Activated T-cell treated with anti-CD3 and anti-CD28 coated beads for 4 hours (primary cell): ENCODE results near the gene TMEM233.

ENCODE experiments used
- DNase-seq: peaks from one replicate; pipeline ENCODE4 v3.0.0-alpha.2; 2020

The TMEM233 gene

GRCh38 chr12:119593578-119594398, at the start of gene TMEM233:
Gene TMEM233 (plus strand): TSS chr12:119593774. CDS start chr12:119593849, 75 bp downstream.
- DNase-seq: no peak

- peak; percentile 46 for DNase-seq
Measured at GRCh38 chr12:119544765-119545625, 48.6 kb upstream of the TMEM233 start.

- no peak for DNase-seq
Measured at GRCh38 chr12:119546340-119546739, 47.2 kb upstream of the TMEM233 start.

GRCh38 chr12:119547001-119547400, 46.6 kb upstream of the TMEM233 start:
- DNase-seq: no peak

GRCh38 chr12:119556854-119557253, 36.7 kb upstream of the TMEM233 start:
- DNase-seq: no peak

GRCh38 chr12:119565404-119565803, 28.2 kb upstream of the TMEM233 start:
- no peak for DNase-seq

GRCh38 chr12:119570771-119571170, 22.8 kb upstream of the TMEM233 start:
- DNase-seq: no peak

- no peak for DNase-seq
Measured at GRCh38 chr12:119573086-119573485, 20.5 kb upstream of the TMEM233 start.

- DNase-seq: no peak
Measured at GRCh38 chr12:119574255-119574654, 19.3 kb upstream of the TMEM233 start.

- DNase-seq: no peak
Measured at GRCh38 chr12:119576118-119576810, 17.3 kb upstream of the TMEM233 start.

- no peak for DNase-seq
Measured at GRCh38 chr12:119576915-119577314, 16.7 kb upstream of the TMEM233 start.

GRCh38 chr12:119578112-119578511, 15.5 kb upstream of the TMEM233 start:
- no peak for DNase-seq

- no peak for DNase-seq
Measured at GRCh38 chr12:119589097-119589496, 4.5 kb upstream of the TMEM233 start.

- no peak for DNase-seq
Measured at GRCh38 chr12:119589634-119590033, 3.9 kb upstream of the TMEM233 start.

- DNase-seq: no peak
Measured at GRCh38 chr12:119592232-119592631, 1.3 kb upstream of the TMEM233 start.

- no peak for DNase-seq
Measured at GRCh38 chr12:119594399-119594730, 791 bp downstream of the TMEM233 start.

GRCh38 chr12:119594772-119595445, 1.3 kb downstream of the TMEM233 start:
- no peak for DNase-seq

- no peak for DNase-seq
Measured at GRCh38 chr12:119598159-119598558, 4.6 kb downstream of the TMEM233 start.

- DNase-seq: no peak
Measured at GRCh38 chr12:119601877-119602733, 8.5 kb downstream of the TMEM233 start.

- DNase-seq: no peak
Measured at GRCh38 chr12:119602734-119603094, 9.1 kb downstream of the TMEM233 start.

GRCh38 chr12:119603767-119604166, 10.2 kb downstream of the TMEM233 start:
- no peak for DNase-seq

- DNase-seq: no peak
Measured at GRCh38 chr12:119609358-119609757, 15.8 kb downstream of the TMEM233 start.
